GM18517 (cell line): ENCODE results near the gene HEATR5A.
A peak's percentile ranks its signal among the peaks of the same experiment; 100 is the strongest.
"Not testable (repeated sequence)": the region's sequence is repeated elsewhere in the genome, so short reads cannot be mapped to it uniquely, and the experiment has no call there.

Experiments
- ATAC-seq: cut with Tn5 transposase; IDR thresholded peaks from one replicate; pipeline ENCODE4 v1.9.1; 2021; ENCODE audit warnings: mild to moderate bottlenecking, moderate library complexity; ENCODE audit not compliant: unreplicated experiment

Gene HEATR5A

DNA sequence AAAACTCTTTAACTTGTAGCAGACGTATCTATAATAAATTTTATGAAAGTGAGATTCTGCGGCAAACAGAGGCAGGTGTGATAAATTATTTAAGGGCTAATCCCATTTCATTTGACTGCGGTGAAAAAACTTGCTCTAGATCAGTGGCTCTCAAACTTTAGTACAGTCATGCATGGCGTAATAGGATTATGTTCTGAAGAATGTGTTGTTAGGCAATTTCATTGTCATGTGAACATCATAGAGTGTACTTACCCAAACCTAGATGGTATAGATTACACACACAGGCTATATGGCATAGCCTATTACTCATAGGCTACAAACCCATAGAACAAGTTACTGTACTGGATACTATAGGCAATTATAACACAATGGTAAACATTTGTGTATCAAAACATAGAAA, 83.7 kb downstream of the HEATR5A start:
- no peak for ATAC-seq

- ATAC-seq: not testable (repeated sequence)
These were observed 89.0 kb downstream of the HEATR5A start for GRCh38 chr14:31331395-31331794.

- not testable (repeated sequence) for ATAC-seq
These were observed 90.4 kb downstream of the HEATR5A start for GRCh38 chr14:31329876-31330521.

DNA sequence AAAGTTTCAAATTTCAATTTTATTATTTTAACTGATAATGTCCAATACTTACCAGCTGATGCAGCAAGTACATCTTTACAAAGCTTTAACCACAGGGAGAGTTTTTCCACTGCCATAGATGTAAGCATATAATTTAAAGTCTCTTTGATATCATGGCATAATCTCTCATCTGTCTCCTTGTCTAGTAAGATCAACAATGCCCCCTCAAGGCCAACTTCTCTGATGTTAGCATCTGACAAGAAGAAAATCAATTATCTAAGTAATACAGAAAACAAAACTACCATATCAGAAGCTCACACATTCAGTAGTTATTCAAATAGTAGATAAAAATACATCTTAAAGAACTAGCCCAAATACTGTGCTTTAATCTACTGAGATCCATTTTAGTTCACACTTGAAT, 94.2 kb downstream of the HEATR5A start:
- no peak for ATAC-seq

- no peak for ATAC-seq
These were observed 96.9 kb downstream of the HEATR5A start for GRCh38 chr14:31323419-31323818.

GRCh38 chr14:31320922-31321766, 99.2 kb downstream of the HEATR5A start:
- ATAC-seq: no peak

DNA sequence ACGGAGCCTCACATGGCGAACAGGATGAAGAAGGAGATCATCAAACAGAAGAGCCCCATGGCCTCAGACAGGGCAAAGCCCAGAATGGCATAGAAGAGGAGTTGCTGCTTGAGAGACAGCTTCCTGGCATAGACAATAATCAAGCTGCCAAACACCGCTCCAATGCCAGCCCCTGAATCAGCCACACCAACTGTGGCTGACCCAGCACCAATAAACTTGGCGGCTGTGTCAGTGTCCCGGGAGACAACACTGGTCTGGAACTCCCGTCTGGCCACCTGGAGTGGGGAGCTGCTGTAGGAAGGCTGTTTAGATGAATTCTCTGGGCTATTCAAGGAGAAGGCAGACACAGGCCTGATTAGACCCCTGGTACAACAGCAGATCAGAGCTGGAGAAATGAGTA, 100.1 kb downstream of the HEATR5A start:
- ATAC-seq: no peak

- no peak for ATAC-seq
These were observed 100.6 kb downstream of the HEATR5A start for GRCh38 chr14:31319701-31320100.

- no peak for ATAC-seq
These were observed 107.4 kb downstream of the HEATR5A start for GRCh38 chr14:31312934-31313333.

GRCh38 chr14:31312370-31312769, 108.0 kb downstream of the HEATR5A start:
- ATAC-seq: not testable (repeated sequence)

- ATAC-seq: no peak
These were observed 112.7 kb downstream of the HEATR5A start for GRCh38 chr14:31307618-31308017.

- ATAC-seq: no peak
These were observed 113.2 kb downstream of the HEATR5A start for GRCh38 chr14:31307198-31307597.

DNA sequence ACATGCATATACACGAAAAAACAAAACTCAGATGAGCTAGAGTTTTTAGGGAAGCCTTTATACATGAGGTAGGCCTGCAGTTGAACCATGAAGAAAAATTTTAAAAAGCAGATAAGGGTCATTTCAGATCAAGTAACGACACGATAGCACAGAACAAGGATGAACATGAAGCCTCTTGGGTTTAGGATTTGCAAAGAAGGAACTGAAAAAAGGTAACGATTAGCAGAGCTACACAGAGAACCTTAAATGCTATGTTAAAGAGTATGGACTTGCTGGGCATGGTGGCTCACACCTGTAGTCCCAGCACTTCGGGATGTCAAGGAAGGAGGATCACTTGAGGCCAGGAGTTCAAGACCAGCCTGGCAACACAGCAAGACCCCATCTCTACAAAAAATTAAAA, 116.7 kb downstream of the HEATR5A start:
- no peak for ATAC-seq

DNA sequence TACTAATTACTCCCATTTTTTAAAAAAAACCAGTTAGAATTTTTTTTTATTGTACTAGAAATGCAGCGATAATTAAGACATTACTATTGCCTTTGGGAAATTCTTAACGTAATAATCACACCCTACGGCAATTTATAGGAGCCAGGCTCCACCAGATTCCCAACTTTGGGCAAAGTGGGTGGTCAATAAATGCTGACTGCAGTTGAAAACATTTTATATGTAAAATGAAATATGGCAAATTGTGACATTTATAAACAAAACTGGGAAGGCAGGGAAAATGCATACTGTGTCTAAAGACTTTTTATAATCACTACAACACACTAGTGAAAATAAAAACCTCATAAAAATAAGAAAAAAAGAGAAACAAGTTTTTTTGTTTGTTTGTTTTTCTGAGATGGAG, 119.5 kb downstream of the HEATR5A start:
- no peak for ATAC-seq

DNA sequence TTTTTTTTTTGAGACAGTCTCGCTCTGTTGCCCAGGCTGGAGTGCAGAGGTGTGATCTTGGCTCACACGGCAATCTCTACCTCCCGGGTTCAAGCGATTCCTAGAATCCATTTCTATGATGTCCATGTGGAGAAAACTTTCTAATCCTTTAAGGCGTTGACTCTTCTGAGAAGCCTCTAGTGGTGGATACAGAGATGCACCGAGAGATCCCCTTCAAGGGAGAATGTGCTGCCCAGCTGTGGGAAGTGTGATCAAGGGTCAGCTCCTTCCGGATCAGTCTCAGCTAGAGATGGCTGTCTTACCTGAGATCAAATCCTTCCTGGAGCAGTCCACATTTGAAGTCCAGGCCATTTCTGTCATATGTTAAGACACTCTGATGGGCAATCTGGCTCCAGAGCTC, 120.1 kb downstream of the HEATR5A start:
- no peak for ATAC-seq

DNA sequence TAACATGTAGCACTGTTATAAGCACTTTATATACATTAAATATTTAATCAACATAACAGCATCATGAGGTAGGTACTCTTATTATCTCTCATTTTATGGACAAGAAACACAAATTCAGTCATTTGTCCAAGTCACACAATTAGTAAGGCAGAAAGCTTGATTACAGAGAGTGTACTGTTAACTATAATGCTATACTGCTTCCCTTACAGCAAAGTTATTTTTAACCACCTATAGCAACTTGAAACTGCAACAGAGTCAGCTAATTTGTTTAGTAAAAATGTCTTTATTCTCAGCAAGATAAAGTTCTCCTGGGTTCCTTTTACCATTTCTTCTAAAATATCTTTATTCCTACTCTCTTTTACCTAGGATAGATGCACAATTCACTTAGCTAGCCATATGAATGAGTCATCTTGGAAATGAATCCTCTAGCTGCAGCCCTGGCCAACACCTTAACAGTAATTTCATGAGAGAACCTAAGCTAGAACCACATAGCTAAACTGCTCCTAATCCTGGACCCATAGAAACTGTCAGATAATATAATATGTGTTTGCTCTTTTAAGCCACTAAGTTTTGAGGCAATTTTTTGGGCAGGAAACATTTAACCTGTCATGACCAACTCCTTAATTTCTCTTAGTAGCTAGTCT, 122.5 kb downstream of the HEATR5A start:
- ATAC-seq: peak; percentile 87

DNA sequence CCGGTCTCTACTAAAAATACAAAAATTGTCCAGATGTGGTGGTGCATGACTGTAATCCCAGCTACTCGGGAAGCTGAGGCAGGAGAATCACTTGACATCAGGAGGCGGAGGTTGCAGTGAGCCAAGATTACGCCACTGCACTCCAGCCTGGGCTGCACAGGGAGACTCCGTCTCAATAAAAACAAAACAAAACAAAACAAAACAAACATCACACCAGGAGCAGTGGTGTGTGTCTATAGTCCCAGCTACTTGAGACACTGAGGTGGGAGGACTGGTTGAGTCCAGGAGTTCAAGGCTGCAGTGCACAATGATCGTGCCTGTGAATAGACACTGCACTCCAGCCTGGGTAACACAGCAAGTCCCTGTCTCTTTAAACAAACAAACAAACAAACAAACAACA, 123.2 kb downstream of the HEATR5A start:
- ATAC-seq: no peak

- no peak for ATAC-seq
These were observed 125.5 kb downstream of the HEATR5A start for GRCh38 chr14:31294746-31295405.

GRCh38 chr14:31292937-31293616, 127.3 kb downstream of the HEATR5A start:
- ATAC-seq: no peak

DNA sequence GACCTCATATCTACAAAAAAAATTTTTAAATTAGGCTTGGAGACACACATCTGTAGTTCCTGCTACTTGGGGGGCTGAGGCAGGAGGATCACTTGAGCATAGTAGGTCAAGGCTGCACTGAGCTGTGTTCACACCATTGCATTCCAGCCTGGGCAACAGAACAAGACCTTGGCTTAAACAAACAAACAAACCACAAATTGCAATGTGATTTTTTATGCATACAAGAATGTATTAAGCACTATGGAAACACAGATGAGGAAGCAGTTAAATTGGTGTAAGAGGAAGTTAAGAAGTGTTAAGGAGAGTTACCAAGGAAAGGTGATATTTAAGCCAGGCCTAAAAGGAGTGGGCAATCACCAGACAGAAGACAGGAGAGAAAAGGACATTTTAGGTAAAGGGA, 129.1 kb downstream of the HEATR5A start:
- no peak for ATAC-seq
